Liver (tissue), 3 donors: ENCODE measurements around the gene NTM.

Experiments
- GABPA ChIP-seq, 2 donors: IDR thresholded peaks in 1 of 2; conservative IDR thresholded peaks in 1 of 2; 2 replicates each; pipeline ENCODE4 v1.6.1; 2016; ENCODE audit warnings: antibody characterized with exemption in 2 of 2, mild to moderate bottlenecking in 1 of 2, moderate library complexity in 1 of 2
- MAX ChIP-seq: IDR thresholded peaks from 2 replicates; pipeline ENCODE4 v1.6.1; 2016; ENCODE audit warnings: antibody characterized with exemption
- RAD21 ChIP-seq, 2 donors: IDR thresholded peaks; 2 replicates each; pipeline ENCODE4 v1.6.1; 2016; ENCODE audit warnings: antibody characterized with exemption in 2 of 2, mild to moderate bottlenecking in 2 of 2
- TAF1 ChIP-seq: conservative IDR thresholded peaks from 2 replicates; pipeline ENCODE4 v1.6.1; 2016; ENCODE audit warnings: antibody characterized with exemption, mild to moderate bottlenecking
- YY1 ChIP-seq: IDR thresholded peaks from 2 replicates; pipeline ENCODE4 v1.6.1; 2016; ENCODE audit warnings: antibody characterized with exemption, mild to moderate bottlenecking
- TF ChIP-seq, protein P1 (sequence below): fragments of 150-350 bp; IDR thresholded peaks from 2 replicates; pipeline ENCODE4 v1.5.1; 2017; ENCODE audit warnings: improper control_type of control experiment, low read depth, low read length; ENCODE audit not compliant: missing input control
- TF ChIP-seq, protein P2 (sequence below): IDR thresholded peaks from 2 replicates; pipeline ENCODE4 v1.6.1; 2016; ENCODE audit warnings: antibody characterized with exemption
- donor health status: healthy.
- donor health status: healthy.

DNA sequence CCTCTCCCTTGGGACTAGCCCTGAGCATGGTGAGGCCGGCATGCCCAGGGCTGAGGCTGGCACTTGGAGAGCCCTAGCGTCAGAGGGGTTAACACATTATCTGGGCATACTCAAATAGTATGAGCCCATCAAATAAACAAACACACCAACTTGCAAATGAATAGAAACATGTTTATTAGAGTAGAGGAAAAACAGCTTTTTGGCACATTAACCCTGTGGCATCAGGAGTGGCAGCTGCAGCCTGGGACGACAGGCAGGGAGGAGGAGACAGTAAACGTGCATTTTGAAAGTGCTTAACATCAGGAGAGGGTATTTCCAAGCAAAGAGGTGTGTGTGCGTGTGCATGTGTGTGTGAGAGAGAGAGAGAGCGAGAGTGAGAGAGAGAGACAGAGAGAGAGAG lies 684.9 kb downstream of the NTM start:
- TF ChIP-seq, protein P1, sequence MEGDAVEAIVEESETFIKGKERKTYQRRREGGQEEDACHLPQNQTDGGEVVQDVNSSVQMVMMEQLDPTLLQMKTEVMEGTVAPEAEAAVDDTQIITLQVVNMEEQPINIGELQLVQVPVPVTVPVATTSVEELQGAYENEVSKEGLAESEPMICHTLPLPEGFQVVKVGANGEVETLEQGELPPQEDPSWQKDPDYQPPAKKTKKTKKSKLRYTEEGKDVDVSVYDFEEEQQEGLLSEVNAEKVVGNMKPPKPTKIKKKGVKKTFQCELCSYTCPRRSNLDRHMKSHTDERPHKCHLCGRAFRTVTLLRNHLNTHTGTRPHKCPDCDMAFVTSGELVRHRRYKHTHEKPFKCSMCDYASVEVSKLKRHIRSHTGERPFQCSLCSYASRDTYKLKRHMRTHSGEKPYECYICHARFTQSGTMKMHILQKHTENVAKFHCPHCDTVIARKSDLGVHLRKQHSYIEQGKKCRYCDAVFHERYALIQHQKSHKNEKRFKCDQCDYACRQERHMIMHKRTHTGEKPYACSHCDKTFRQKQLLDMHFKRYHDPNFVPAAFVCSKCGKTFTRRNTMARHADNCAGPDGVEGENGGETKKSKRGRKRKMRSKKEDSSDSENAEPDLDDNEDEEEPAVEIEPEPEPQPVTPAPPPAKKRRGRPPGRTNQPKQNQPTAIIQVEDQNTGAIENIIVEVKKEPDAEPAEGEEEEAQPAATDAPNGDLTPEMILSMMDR: no peak
- TF ChIP-seq TAF1 (no peak), RAD21 (IDR thresholded peaks at IDR 0.05) (no peak), GABPA (IDR thresholded peaks at IDR 0.05 in 1 of 2, conservative IDR thresholded peaks at IDR 0.05 in 1 of 2) (no peak), MAX (no peak), YY1 (no peak)
- TF ChIP-seq, protein P2, sequence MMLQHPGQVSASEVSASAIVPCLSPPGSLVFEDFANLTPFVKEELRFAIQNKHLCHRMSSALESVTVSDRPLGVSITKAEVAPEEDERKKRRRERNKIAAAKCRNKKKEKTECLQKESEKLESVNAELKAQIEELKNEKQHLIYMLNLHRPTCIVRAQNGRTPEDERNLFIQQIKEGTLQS: no peak
